GM15510 (cell line): ENCODE results near the gene ESRRA.
A peak's percentile ranks its signal among the peaks of the same experiment; 100 is the strongest.

Experiments
- POLR2A ChIP-seq: IDR thresholded peaks from 3 replicates; pipeline ENCODE4 v1.6.1; 2011; ENCODE audit warnings: borderline replicate concordance; ENCODE audit not compliant: insufficient read length; ENCODE audit errors: extremely low read depth

ESRRA gene

DNA sequence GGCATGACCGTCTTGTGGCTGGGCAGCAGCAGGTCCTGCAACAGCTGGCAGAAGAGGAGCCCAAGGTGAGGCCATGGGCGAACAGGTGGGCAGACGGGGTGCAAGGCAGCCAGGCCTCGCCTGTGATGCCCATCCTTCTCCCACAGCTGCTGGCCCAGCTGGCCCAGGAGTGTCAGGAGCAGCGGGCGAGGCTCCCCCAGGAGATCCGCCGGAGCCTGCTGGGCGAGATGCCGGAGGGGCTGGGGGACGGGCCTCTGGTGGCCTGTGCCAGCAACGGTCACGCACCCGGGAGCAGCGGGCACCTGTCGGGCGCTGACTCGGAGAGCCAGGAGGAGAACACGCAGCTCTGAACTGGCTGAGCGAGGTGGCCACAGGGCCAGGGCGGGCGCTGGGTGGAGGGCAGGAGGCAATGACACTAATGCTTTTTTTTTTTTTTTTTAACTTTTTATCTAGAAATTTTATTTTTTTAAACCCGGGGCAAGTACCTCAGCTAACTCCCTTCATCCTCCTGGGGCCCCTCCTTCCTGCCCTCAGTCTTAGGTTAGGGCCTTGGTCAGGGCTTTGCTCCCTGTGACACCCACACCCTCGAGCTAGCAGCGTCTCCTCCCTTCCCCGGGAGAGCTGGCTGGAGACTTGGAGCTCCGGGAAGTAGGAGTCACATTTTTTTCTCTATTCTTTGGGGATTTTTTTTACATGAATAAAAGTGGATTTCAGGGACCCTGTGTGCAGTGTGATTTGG is 37.9 kb upstream of the ESRRA start:
- TF ChIP-seq POLR2A = no peak

DNA sequence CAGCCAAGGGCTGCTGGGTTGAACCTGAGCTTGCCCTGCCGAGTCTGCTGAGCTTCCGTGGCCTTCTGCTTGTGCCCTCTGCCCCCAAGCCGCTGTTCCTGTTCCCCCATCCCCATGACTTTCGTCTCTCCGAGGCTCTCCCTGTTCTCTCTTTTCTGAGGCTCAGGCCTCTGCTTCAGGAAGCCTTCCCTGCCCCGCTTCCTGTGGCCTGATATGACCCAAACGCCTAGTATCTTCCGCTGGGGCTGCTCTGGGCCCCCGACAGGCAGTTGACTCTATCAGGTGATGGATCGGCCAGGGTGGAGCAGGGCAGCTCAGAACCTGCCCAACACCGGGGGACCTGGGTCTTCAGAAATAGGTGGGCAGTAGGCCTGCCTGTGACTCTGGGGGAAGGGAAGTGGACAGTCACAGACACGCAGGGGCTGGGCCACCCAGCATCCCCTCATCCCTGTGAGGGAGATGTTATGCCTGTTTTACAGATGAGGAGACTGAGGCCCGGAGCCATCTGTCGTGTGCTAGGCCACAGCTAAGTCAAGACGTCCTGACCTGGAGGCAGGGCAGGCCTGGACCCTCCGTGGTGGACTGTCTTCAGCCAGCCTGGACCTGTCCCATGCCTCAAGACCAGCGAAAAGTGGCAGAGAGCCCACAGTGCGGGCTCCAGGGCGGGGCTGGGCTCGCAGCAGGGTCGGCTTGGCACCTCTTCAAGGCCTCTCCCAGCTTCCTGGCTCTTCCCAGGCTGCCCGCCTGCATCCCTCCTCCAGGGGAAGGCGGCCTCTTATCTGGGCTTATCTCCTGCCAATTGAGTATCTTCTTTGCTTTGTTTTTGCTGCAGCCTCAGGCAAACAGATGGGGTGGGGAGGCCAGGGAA is 37.1 kb upstream of the ESRRA start:
- no peak for TF ChIP-seq POLR2A

- TF ChIP-seq POLR2A = no peak
Measured at GRCh38 chr11:64268893-64269539, 36.3 kb upstream of the ESRRA start.

GRCh38 chr11:64269540-64270220 is 35.6 kb upstream of the ESRRA start:
- TF ChIP-seq POLR2A = peak; percentile 53

DNA sequence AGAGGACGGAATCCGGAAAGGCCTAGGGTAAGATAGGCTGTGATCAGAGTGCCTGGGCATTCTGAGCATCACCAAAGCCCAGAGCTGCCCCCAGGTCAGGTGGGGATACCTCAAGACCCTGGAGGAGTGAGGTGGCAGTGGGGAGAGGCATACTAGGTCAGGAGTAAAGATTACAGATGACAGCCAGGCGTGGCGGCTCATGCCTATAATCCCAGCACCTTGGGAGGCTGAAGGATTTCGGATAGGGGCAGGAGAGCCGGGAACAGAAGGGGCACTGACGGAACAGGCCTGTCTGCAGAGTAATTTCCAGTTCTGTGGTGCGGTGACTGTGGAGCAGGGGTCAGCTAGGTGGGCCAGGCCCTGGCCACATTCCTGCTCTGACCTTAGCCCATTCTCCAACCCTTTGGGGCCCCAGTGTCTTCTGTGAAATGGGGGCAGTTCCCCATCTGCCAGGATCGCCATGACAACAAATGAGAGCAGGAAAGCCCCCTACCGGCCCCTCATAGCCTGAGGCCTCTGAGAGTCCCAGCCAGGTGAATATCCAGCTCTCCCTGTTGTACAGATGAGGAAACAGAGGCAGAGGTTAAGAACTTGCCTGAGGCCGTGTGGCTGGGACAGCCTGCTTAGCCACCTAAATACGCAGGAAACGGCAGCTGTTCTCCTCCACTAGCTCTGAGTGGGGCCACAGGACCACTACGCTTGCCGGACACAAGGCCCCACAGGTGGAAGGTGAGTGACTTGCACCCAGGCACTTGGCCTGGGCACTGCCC is 30.1 kb upstream of the ESRRA start:
- TF ChIP-seq POLR2A = no peak

GRCh38 chr11:64275841-64276240 is 29.5 kb upstream of the ESRRA start:
- no peak for TF ChIP-seq POLR2A

DNA sequence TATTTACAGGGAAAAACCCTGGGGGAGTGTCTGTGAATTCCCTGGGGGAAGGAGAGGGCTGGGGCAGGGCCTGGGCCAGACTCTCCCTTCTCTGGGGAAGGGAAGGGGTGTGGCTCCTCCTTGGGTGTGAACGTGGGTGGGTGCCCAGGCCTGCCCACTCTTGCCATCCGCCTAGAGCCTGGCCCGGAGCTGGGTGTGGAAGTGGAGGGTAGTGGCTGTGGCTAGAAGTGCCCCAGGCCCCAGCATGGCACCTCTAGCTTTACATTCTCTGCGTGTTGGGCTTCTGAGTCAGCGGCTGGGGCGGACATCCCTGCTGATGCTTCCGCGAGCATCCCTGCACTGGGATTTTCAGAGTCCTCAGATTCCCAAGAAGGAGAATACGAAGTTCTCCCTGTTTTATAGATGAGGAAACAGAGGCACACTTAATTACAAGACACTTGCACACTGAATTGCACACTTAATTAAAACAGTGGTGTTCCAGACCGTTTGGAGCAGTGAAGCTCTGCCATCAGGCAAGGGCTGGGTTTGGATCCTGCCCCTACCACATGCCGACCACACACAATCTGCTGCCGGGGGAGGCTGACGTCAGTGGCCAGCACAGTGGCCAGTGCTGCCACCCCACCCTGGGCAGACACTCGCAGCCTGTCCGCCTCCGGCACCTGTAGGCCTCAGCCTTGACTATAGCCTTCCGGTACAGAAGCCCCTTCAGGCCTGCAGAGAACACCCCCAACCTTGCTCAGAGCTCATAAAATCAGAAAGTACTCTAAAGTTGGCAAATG is 28.5 kb upstream of the ESRRA start:
- TF ChIP-seq POLR2A = no peak

- TF ChIP-seq POLR2A = no peak
Measured at GRCh38 chr11:64278576-64279190, 26.6 kb upstream of the ESRRA start.

GRCh38 chr11:64281957-64282770 is 23.2 kb upstream of the ESRRA start:
- no peak for TF ChIP-seq POLR2A

- no peak for TF ChIP-seq POLR2A
Measured at GRCh38 chr11:64283092-64283491, 22.2 kb upstream of the ESRRA start.

DNA sequence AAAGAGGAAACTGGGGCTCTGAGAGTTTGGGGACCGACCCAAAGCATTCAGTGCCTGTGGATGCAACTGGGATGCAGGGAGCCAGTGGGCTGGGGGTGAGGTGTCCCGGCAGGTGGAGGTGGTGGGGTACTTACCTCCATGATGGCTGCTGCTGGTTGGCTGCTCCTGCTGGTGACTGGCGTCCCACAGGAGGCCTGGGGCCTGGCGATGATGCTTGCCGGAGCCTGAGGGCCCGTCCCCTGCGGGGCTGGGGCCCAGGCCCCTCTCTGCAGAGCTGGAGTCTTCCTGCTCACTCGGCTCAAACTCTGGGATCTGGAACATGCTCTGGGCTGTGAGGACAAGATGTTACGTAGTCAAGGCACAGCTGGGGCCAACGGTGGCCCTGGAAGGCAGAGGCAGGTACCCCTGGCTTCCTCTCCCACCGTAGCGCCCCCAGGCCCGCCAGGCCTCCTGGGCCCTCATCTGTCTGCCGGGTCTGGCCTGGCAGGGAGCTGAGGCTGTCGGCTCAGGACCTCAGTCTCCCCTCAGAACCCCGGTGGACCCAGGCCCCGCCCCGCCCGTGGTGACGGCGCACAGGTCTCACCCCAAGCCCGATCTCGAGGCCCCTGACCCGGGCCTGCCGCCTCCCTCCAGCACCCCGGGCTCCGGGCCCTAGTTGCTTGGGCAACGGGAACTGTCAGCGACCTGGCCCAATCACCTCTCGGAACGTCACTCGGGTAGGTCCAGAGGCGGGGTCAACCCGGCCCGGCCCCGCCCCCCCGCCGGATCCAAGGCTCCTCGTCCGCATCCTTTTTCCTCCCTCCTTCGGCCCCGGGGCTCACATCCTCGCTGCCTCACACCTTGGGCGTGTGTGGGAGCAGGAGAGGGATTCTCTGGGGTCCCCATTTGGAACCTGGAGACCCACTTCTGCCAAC is 21.0 kb upstream of the ESRRA start, which contains the start of gene BAD:
Gene BAD (minus strand): TSS at position 618 of the 914 bp plus-strand sequence. CDS start 297 bp downstream, at position 321.
- peak; percentile 63 for TF ChIP-seq POLR2A
